ENCODE data around the gene SOCS7. TPM values are rescaled to one million over a fixed set of nuclear protein-coding genes. Genes with fewer than 3 reads are reported as not detected.

The SOCS7 gene
- total and polyA plus RNA-seq, 2 donors (not counting 1 experiment from before 2014, with no cell fraction given), result 9.4 to 20.8 TPM

DNA sequence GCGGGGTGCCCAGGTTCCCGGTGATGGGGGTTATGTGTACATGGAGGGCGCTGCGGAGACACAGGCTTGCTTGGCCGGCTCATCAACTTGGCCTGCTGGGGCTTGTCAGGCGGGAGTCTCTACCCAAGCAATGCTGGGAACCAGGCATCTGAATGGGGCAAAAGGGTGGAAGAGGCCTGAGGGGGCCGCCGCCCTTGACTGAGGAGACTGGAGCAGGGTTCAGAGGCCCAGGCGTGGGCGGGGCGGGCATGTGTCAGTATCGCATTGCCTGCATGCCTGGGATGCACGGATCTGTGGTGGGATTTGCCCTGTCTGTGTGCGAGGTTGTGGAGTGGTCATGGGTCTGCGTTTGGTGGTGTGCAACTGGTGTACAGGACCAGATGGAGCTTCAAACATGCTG, 97.7 kb downstream of the SOCS7 start:
- no peaks in the 10 kb centered on the region for H3K79me2 ChIP-seq (ENCODE audit: control insufficient read depth, insufficient read depth, low read length)

DNA sequence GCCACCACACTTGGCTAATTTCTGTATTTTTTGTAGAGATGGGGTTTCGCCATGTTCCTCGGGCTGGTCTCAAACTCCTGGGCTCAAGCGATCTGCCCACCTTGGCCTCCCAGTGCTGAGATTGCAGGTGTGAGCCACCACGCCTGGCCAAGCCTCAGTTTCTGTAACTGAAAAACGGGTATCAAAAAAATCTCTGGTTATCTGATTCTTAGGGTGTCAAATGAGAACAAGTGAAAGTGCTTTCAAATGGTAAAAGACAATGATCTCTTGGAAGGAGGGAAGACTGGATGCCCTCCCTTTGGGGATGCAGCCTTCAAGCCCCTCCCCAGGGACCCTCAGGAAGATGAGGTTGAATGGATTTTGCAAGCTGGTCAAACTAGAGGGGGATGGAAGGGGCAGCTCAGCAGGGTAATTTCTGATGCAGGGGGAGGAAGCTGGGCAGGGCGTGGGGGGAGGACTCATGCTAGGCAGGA, 98.9 kb downstream of the SOCS7 start:
- no peak overlapping the region for H3K27ac Mint-ChIP-seq

More for the DNA sequence above, 97.7 kb downstream of the SOCS7 start:
- intact Hi-C loops (cut with micrococcal nuclease), result no loop called here
- Mint-ChIP-seq H3K4me1 (peaks cover 9% of the 10 kb centered on the region), H3K9me3 (ENCODE audit: insufficient read depth) (no peaks in the 10 kb centered on the region), H3K27me3 (peaks cover 27% of the 10 kb centered on the region), H3K4me3 (no peak overlapping the region), H3K27ac (no peak overlapping the region)
- Histone ChIP-seq H3K27ac (ENCODE audit: low read length in 2 of 2) (no peak overlapping the region), H4K20me1 (ENCODE audit: control insufficient read depth, insufficient read depth, low read length, poor library complexity, severe bottlenecking) (no peaks in the 10 kb centered on the region), H3K36me3 (replicated peaks in 1 of 2; ENCODE audit: control extremely low read depth in 1 of 2, control insufficient read depth in 1 of 2, extremely low read depth in 1 of 2, insufficient read depth in 2 of 2, low read length in 1 of 2) (no peaks in the 10 kb centered on the region), H3K9me3 (ENCODE audit: control extremely low read depth in 1 of 3, control insufficient read depth in 2 of 3, insufficient read depth in 1 of 3, low read length in 2 of 3) (peaks cover 0 to 2% (median 0%) of the 10 kb centered on the region in 3 donors), H3K27me3 (replicated peaks in 1 of 4; ENCODE audit: control extremely low read depth in 1 of 4, control insufficient read depth in 3 of 4, insufficient read depth in 4 of 4, low read length in 3 of 4) (peaks cover 0 to 23% (median 3%) of the 10 kb centered on the region in 4 experiments), H2AFZ (ENCODE audit: insufficient read depth, low read depth, low read length, poor library complexity, severe bottlenecking) (no peak overlapping the region), H3K4me1 (ENCODE audit: control insufficient read depth in 2 of 2, insufficient read depth in 2 of 2, low read length in 2 of 2) (no peaks in the 10 kb centered on the region), H3K4me3 (ENCODE audit: control extremely low read depth in 1 of 5, extremely low read depth in 1 of 5, insufficient read depth in 1 of 5, low read depth in 2 of 5, low read length in 4 of 5) (no peak overlapping the region), H3K4me2 (replicated peaks; ENCODE audit: low read depth, low read length, poor library complexity, severe bottlenecking) (no peak overlapping the region), H3K9ac (ENCODE audit: low read length) (no peak overlapping the region)
- POLR2A ChIA-PET, result no interaction called here
- CTCF ChIA-PET, result no interaction called here
- WGBS (ENCODE audit: insufficient coverage), result 95% methylated on average over 14 of the region's 15 CpGs
- TF ChIP-seq, protein P1, sequence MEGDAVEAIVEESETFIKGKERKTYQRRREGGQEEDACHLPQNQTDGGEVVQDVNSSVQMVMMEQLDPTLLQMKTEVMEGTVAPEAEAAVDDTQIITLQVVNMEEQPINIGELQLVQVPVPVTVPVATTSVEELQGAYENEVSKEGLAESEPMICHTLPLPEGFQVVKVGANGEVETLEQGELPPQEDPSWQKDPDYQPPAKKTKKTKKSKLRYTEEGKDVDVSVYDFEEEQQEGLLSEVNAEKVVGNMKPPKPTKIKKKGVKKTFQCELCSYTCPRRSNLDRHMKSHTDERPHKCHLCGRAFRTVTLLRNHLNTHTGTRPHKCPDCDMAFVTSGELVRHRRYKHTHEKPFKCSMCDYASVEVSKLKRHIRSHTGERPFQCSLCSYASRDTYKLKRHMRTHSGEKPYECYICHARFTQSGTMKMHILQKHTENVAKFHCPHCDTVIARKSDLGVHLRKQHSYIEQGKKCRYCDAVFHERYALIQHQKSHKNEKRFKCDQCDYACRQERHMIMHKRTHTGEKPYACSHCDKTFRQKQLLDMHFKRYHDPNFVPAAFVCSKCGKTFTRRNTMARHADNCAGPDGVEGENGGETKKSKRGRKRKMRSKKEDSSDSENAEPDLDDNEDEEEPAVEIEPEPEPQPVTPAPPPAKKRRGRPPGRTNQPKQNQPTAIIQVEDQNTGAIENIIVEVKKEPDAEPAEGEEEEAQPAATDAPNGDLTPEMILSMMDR (IDR thresholded peaks at IDR 0.05), result no peak
- no peak for TF ChIP-seq EZH2 (IDR thresholded peaks at IDR 0.05; ENCODE audit: borderline replicate concordance, insufficient read depth, low read depth, low read length, poor library complexity, severe bottlenecking)
- ATAC-seq (ENCODE audit: low read depth) (no peak), DNase-seq (no peak)

More for the DNA sequence above, 98.9 kb downstream of the SOCS7 start:
- no peak for TF ChIP-seq EZH2 (IDR thresholded peaks at IDR 0.05; ENCODE audit: borderline replicate concordance, insufficient read depth, low read depth, low read length, poor library complexity, severe bottlenecking)
- TF ChIP-seq, protein P1 (IDR thresholded peaks at IDR 0.05), result no peak
- peaks cover 0 to 30% (median 6%) of the 10 kb centered on the region in 4 experiments for H3K27me3 ChIP-seq (replicated peaks in 1 of 4; ENCODE audit: control extremely low read depth in 1 of 4, control insufficient read depth in 3 of 4, insufficient read depth in 4 of 4, low read length in 3 of 4)
- Mint-ChIP-seq H3K4me3 (no peak overlapping the region), H3K9me3 (ENCODE audit: insufficient read depth) (no peaks in the 10 kb centered on the region), H3K27me3 (peaks cover 36% of the 10 kb centered on the region), H3K4me1 (peaks cover 13% of the 10 kb centered on the region)
- ATAC-seq (ENCODE audit: low read depth), result no peak
- no peak overlapping the region for H2AFZ ChIP-seq (ENCODE audit: insufficient read depth, low read depth, low read length, poor library complexity, severe bottlenecking)
- H4K20me1 ChIP-seq (ENCODE audit: control insufficient read depth, insufficient read depth, low read length, poor library complexity, severe bottlenecking), result no peaks in the 10 kb centered on the region
- H3K9me3 ChIP-seq (ENCODE audit: control extremely low read depth in 1 of 3, control insufficient read depth in 2 of 3, insufficient read depth in 1 of 3, low read length in 2 of 3), result peaks cover 0 to 2% (median 0%) of the 10 kb centered on the region in 3 donors
- no peak overlapping the region for H3K4me2 ChIP-seq (replicated peaks; ENCODE audit: low read depth, low read length, poor library complexity, severe bottlenecking)
- no peak for DNase-seq
- no peaks in the 10 kb centered on the region for H3K4me1 ChIP-seq (ENCODE audit: control insufficient read depth in 2 of 2, insufficient read depth in 2 of 2, low read length in 2 of 2)
- H3K36me3 ChIP-seq (replicated peaks in 1 of 2; ENCODE audit: control extremely low read depth in 1 of 2, control insufficient read depth in 1 of 2, extremely low read depth in 1 of 2, insufficient read depth in 2 of 2, low read length in 1 of 2), result no peaks in the 10 kb centered on the region
- intact Hi-C loops (cut with micrococcal nuclease), result no loop called here
- no peak overlapping the region for H3K27ac ChIP-seq (ENCODE audit: low read length in 2 of 2)
- CTCF ChIA-PET, result interaction anchor here (1.2 kb wide), 1 partner anchor 18 kb away, joined by 3 read pairs; no protein-coding TSS in a partner anchor
- no peak overlapping the region for H3K4me3 ChIP-seq (ENCODE audit: control extremely low read depth in 1 of 5, extremely low read depth in 1 of 5, insufficient read depth in 1 of 5, low read depth in 2 of 5, low read length in 4 of 5)
- no peaks in the 10 kb centered on the region for H3K79me2 ChIP-seq (ENCODE audit: control insufficient read depth, insufficient read depth, low read length)
- POLR2A ChIA-PET, result no interaction called here
- 100% methylated on average over 5 of the region's 6 CpGs for WGBS (ENCODE audit: insufficient coverage)
- H3K9ac ChIP-seq (ENCODE audit: low read length), result no peak overlapping the region
